Esophagus muscularis mucosa (tissue), 4 donors: Measurements from ENCODE around the gene ZBTB8OS.

Source experiments
- CTCF ChIP-seq, 3 experiments: fragments of 200-600 bp in 2 of 3; fragments of 450-650 bp in 1 of 3; sonication (generic) in 2 of 3; IDR thresholded peaks; one replicate each; pipeline ENCODE4 v1.5.1; 2017 to 2019; ENCODE audit warnings: antibody characterized with exemption in 3 of 3, mild to moderate bottlenecking in 2 of 3, moderate library complexity in 1 of 3
- EP300 ChIP-seq: sonication (generic); formaldehyde crosslinking; IDR thresholded peaks from one replicate; pipeline ENCODE4 v1.6.1; 2017; ENCODE audit warnings: antibody characterized with exemption
- POLR2A ChIP-seq: fragments of 450-650 bp; IDR thresholded peaks from one replicate; pipeline ENCODE4 v1.6.1; 2017; ENCODE audit warnings: antibody characterized with exemption, moderate library complexity, mild to moderate bottlenecking, low read depth
- POLR2AphosphoS5 ChIP-seq, 2 donors: sonication (generic); formaldehyde crosslinking; IDR thresholded peaks; one replicate each; pipeline ENCODE4 v1.6.1; 2017; ENCODE audit warnings: antibody characterized with exemption in 2 of 2

DNA sequence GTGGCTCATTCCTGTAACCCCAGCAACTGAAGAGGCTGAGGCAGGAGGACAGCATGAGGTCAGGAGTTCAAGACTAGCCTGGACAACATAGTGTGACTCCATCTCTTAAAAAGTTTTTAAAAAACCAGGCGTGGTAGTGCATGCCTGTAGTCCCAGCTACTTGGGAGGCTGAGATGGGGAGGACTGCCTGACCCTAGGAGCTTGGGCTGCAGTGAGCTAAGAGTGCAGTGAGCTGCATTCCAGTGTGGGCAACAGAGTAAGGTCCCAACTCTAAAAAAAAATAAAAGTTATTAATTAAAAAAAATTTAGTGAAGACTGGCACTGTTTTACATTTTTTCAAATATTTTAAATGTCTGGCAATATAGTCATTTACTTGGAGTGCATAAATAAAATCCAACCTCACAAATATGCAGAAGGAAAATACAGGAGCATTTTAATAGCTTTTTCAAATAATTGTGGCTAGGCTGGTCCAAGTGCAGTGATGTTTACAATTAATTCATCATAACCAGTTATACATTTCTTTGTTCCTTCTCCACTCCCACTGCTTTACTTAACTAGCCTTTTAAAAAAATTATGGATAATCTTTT, 10.8 kb downstream of the ZBTB8OS start:
- TF ChIP-seq POLR2A (no peak), EP300 (no peak), CTCF (IDR thresholded peaks at IDR 0.05) (no peak), POLR2AphosphoS5 (IDR thresholded peaks at IDR 0.05) (no peak)
